HepG2 (cell line): ENCODE data around the gene SDF2. TPM values are rescaled to one million over a fixed set of nuclear protein-coding genes. Genes with fewer than 3 reads are reported as not detected.

ENCODE experiments used
- ATAC-seq: fragments of 200-7000 bp; cut with Tn5 transposase; 3 replicates; pipeline ENCODE4 v1.9.1; 2020; ENCODE audit warnings: mild to moderate bottlenecking, moderate library complexity
- BruUV-seq: library from RNA; stranded (reverse); fragments of 400-500 nt; replicated peaks from 2 replicates; lab custom pipeline; 2021; lab: Mats Ljungman, UMichigan
- CTCF ChIA-PET: fragments of 300-600 bp; formaldehyde crosslinking; extraction: SDS; loops from one replicate; lab custom pipeline; 2021; ENCODE audit warnings: low total read pairs, inconsistent platforms, low intra/inter-chr PET ratio; lab: Yijun Ruan, JAX
- POLR2A ChIA-PET: fragments of 350-600 bp; sonication (Branson Sonifier 250); formaldehyde crosslinking; loops from one replicate; lab custom pipeline; 2020; ENCODE audit warnings: antibody characterized with exemption, inconsistent platforms; lab: Yijun Ruan, JAX
- DNase-seq: peaks from one replicate; pipeline ENCODE4 v3.0.0-alpha.2; 2015; ENCODE audit warnings: low spot score
- FAIRE-seq: peaks from 3 replicates; lab custom pipeline; 2011; peaks lifted over from hg19 to GRCh38; lab: Jason Lieb, UNC
- H2AFZ ChIP-seq: one replicate; pipeline ENCODE4 v1.6.1; 2011; ENCODE audit warnings: low read length, inconsistent platforms
- H3K27ac ChIP-seq: fragments of 300-600 bp; 3 replicates; pipeline ENCODE4 v1.8.0; 2011; ENCODE audit warnings: mixed run types, mild to moderate bottlenecking, mixed read lengths, low read length, inconsistent platforms; ENCODE audit not compliant: insufficient read depth; ENCODE audit errors: extremely low read length
- H3K27me3 ChIP-seq, 2 experiments: fragments of 200-600 bp in 1 of 2; 2 replicates in 1 of 2; 3 replicates in 1 of 2; pipeline versions ENCODE4 v1.6.0 to v1.8.0; 2011; ENCODE audit warnings: low read length in 2 of 2, mild to moderate bottlenecking in 2 of 2, moderate library complexity in 2 of 2, inconsistent platforms in 1 of 2; ENCODE audit not compliant: insufficient read depth in 2 of 2, control insufficient read depth in 1 of 2
- H3K36me3 ChIP-seq, 2 experiments: fragments of 200-600 bp in 1 of 2; replicated peaks in 1 of 2; 2 replicates in 1 of 2; 3 replicates in 1 of 2; pipeline versions ENCODE4 v1.5.1 to v1.8.0; 2011; ENCODE audit warnings: low read length in 2 of 2, inconsistent platforms in 1 of 2; ENCODE audit not compliant: insufficient read depth in 2 of 2, control insufficient read depth in 1 of 2
- H3K4me1 ChIP-seq: 2 replicates; pipeline ENCODE4 v1.5.1; 2012; ENCODE audit warnings: low read length, inconsistent platforms; ENCODE audit not compliant: insufficient read depth
- H3K4me2 ChIP-seq: 2 replicates; pipeline ENCODE4 v1.6.0; 2011; ENCODE audit warnings: low read depth, low read length, inconsistent platforms
- H3K4me3 ChIP-seq, 3 experiments: fragments of 200-600 bp in 1 of 3; sonication (generic), shearing (Covaris generic) in 1 of 3; replicated peaks in 1 of 3; 2 replicates each; pipeline ENCODE4 v1.5.1; 2011 to 2016; ENCODE audit warnings: low read length in 3 of 3, inconsistent platforms in 2 of 3, low read depth in 2 of 3, mild to moderate bottlenecking in 2 of 3, control low read depth in 1 of 3, mixed read lengths in 1 of 3; ENCODE audit not compliant: insufficient read depth in 1 of 3
- H3K79me2 ChIP-seq: one replicate; pipeline ENCODE4 v1.6.1; 2011; ENCODE audit warnings: low read length, inconsistent platforms; ENCODE audit not compliant: insufficient read depth
- H3K9ac ChIP-seq: 2 replicates; pipeline ENCODE4 v1.6.0; 2011; ENCODE audit warnings: mild to moderate bottlenecking, low read depth, low read length, inconsistent platforms; ENCODE audit not compliant: insufficient read depth
- H3K9me3 ChIP-seq: 2 replicates; pipeline ENCODE4 v1.5.1; 2012; ENCODE audit warnings: mild to moderate bottlenecking, low read length
- H4K20me1 ChIP-seq: 2 replicates; pipeline ENCODE4 v1.6.0; 2011; ENCODE audit warnings: inconsistent platforms, mild to moderate bottlenecking, low read length, moderate library complexity; ENCODE audit not compliant: insufficient read depth
- AGO2 ChIP-seq: fragments of 200-400 bp; formaldehyde crosslinking; optimal IDR thresholded peaks from 2 replicates; pipeline ENCODE3; 2017; ENCODE audit warnings: mild to moderate bottlenecking, low read depth, low read length, moderate library complexity
- ATF4 ChIP-seq, 2 experiments: fragments of 450-650 bp in 1 of 2; sonication (generic) in 1 of 2; formaldehyde crosslinking; IDR thresholded peaks; 2 replicates each; pipeline versions ENCODE4 v1.5.0 to v1.8.0; 2020 to 2022; ENCODE audit warnings: mild to moderate bottlenecking in 1 of 2, missing genetic modification reagents in 1 of 2
- CBX5 ChIP-seq: sonication (generic); formaldehyde crosslinking; IDR thresholded peaks from 2 replicates; pipeline ENCODE4 v1.4.0; 2020; ENCODE audit warnings: missing genetic modification reagents, borderline replicate concordance
- CSRNP1 ChIP-seq: sonication (generic); formaldehyde crosslinking; IDR thresholded peaks from 2 replicates; pipeline ENCODE4 v1.8.1; 2023; ENCODE audit warnings: mild to moderate bottlenecking, missing genetic modification reagents
- E2F2 ChIP-seq: sonication (generic); formaldehyde crosslinking; IDR thresholded peaks from 2 replicates; pipeline ENCODE4 v1.4.0; 2020; ENCODE audit warnings: missing genetic modification reagents, borderline replicate concordance
- GABPA ChIP-seq, 2 experiments: IDR thresholded peaks; 2 replicates each; pipeline ENCODE4 v1.6.1; 2011 to 2016; ENCODE audit warnings: low read depth in 2 of 2, low read length in 1 of 2, missing biosample characterization in 1 of 2, missing genetic modification characterization in 1 of 2
- HHEX ChIP-seq: IDR thresholded peaks from 2 replicates; pipeline ENCODE4 v1.6.1; 2016; ENCODE audit warnings: control low read depth
- MTF2 ChIP-seq: sonication (generic); formaldehyde crosslinking; IDR thresholded peaks from 2 replicates; pipeline ENCODE4 v1.5.0; 2020; ENCODE audit warnings: missing genetic modification reagents, borderline replicate concordance
- PHB2 ChIP-seq: fragments of 450-650 bp; IDR thresholded peaks from 2 replicates; pipeline ENCODE4 v1.6.1; 2018; ENCODE audit not compliant: partially characterized antibody
- RELA ChIP-seq: sonication (generic); formaldehyde crosslinking; IDR thresholded peaks from 2 replicates; pipeline ENCODE4 v1.4.0; 2020; ENCODE audit warnings: missing genetic modification reagents
- RFX5 ChIP-seq: IDR thresholded peaks from 2 replicates; pipeline ENCODE4 v1.6.1; 2011; ENCODE audit warnings: low read depth, low read length, improper control_type of control experiment
- ZNF468 ChIP-seq: sonication (generic); formaldehyde crosslinking; IDR thresholded peaks from 2 replicates; pipeline ENCODE4 v1.8.0; 2022; ENCODE audit warnings: mild to moderate bottlenecking, moderate library complexity, missing genetic modification reagents
- ZNF512 ChIP-seq: sonication (generic); formaldehyde crosslinking; IDR thresholded peaks from 2 replicates; pipeline ENCODE4 v1.4.0; 2020; ENCODE audit warnings: mild to moderate bottlenecking, missing genetic modification reagents
- ZNF720 ChIP-seq: sonication (generic); formaldehyde crosslinking; IDR thresholded peaks from 2 replicates; pipeline ENCODE4 v1.4.0; 2020; ENCODE audit warnings: missing genetic modification reagents
- ZNF775 ChIP-seq: sonication (generic); formaldehyde crosslinking; IDR thresholded peaks from 2 replicates; pipeline ENCODE4 v1.4.0; 2020; ENCODE audit warnings: missing genetic modification reagents, mild to moderate bottlenecking, moderate library complexity, borderline replicate concordance
- ZSCAN30 ChIP-seq: sonication (generic); formaldehyde crosslinking; IDR thresholded peaks from 2 replicates; pipeline ENCODE4 v1.5.0; 2020; ENCODE audit warnings: mild to moderate bottlenecking, missing genetic modification reagents
- WGBS: methylation state at CpG from one replicate; pipeline ENCODE4 v1.1.6; 2017; ENCODE audit warnings: low lambda C conversion rate; 5-methylcytosine and 5-hydroxymethylcytosine counted together
- in situ Hi-C: cut with HindIII; loops from 2 replicates; pipeline ENCODE4 v1.10.0; 2017; ENCODE audit warnings: low pct_unique_long_range_greater_than_20kb; ENCODE audit not compliant: extremely low pct_ligation_motif_present
- intact Hi-C: fragments of 100-400 bp; cut with micrococcal nuclease; formaldehyde crosslinking; loops from one replicate; pipeline ENCODE4 v1.10.0; 2022; ENCODE audit not compliant: unreplicated experiment
- polyA plus RNA-seq, 8 experiments: library from polyadenylated mRNA; depleted of rRNA in 3 of 8; stranded (reverse) in 7 of 8; unstranded in 1 of 8; fragments of >200 nt; fragmentation: Illumina TruSeq in 4 of 8; extraction: Trizol in 4 of 8; gene quantifications; 2 replicates each; pipeline versions ENCODE4 v1.2.1 to v1.2.3, GENCODE V29; 2011 to 2016; ENCODE audit warnings: low read depth in 4 of 8, missing spikeins in 1 of 8, mixed read lengths in 1 of 8; ENCODE audit not compliant: insufficient read depth in 1 of 8
- total RNA-seq, 5 experiments: library from RNA; depleted of rRNA; stranded (reverse); fragments of >200 nt; fragmentation: Illumina TruSeq; extraction: Trizol; gene quantifications; 2 replicates each; pipeline ENCODE4 v1.2.3, GENCODE V29; 2016; ENCODE audit warnings: low read depth in 1 of 5
- TF ChIP-seq, protein P1 (sequence below): sonication (generic); formaldehyde crosslinking; IDR thresholded peaks from 2 replicates; pipeline ENCODE4 v1.5.0; 2020; ENCODE audit warnings: missing genetic modification reagents

Gene SDF2
- total and polyA plus RNA-seq, 2 of the 13 experiments (the other 11 are each of a cell fraction or from before 2014, with no cell fraction given) = 58.2 to 58.4 TPM

- no peaks in the 10 kb centered on the region for H3K9me3 ChIP-seq
- no peak for DNase-seq
- no peak overlapping the region for H3K27ac ChIP-seq
- FAIRE-seq = no peak
- H3K36me3 ChIP-seq = peaks cover 34 to 70% of the 10 kb centered on the region in 2 experiments
- no TSS peak for BruUV-seq
- no peak overlapping the region for H3K9ac ChIP-seq
- intact Hi-C loops = no loop called here
- H3K27me3 ChIP-seq = no peaks in the 10 kb centered on the region
- no peak overlapping the region for H2AFZ ChIP-seq
- ChIA-PET POLR2A (no interaction called here), CTCF (no interaction called here)
- WGBS = 98% methylated on average over 3 of the region's 3 CpGs
- H3K4me3 ChIP-seq = no peak overlapping the region
- in situ Hi-C loops = loop anchor here (5.0 kb wide), 1 partner anchor 50 kb away; the partner anchor contains the start of gene PIGS
- H3K4me1 ChIP-seq = peaks cover 5% of the 10 kb centered on the region; the same call in 1 of the 2 replicates
- no peaks in the 10 kb centered on the region for H4K20me1 ChIP-seq
- no peak overlapping the region for H3K4me2 ChIP-seq
- no peak for ATAC-seq
- no peaks in the 10 kb centered on the region for H3K79me2 ChIP-seq
- TF ChIP-seq RFX5 = no peak
- no peak for TF ChIP-seq GABPA (IDR thresholded peaks at IDR 0.05; ENCODE audit: low read depth, low read length)
- TF ChIP-seq GABPA (CRISPR knock-in tag; IDR thresholded peaks at IDR 0.05; ENCODE audit: low read depth) = no peak
- no peak for TF ChIP-seq CSRNP1 (CRISPR knock-in tag)
- TF ChIP-seq PHB2 = no peak
- no peak for TF ChIP-seq ZNF775 (CRISPR knock-in tag)
- TF ChIP-seq CBX5 (CRISPR knock-in tag) = no peak
- no peak for TF ChIP-seq MTF2 (CRISPR knock-in tag)
- no peak for TF ChIP-seq RELA (CRISPR knock-in tag)
- TF ChIP-seq ZSCAN30 (CRISPR knock-in tag) = no peak
- TF ChIP-seq, protein P1, sequence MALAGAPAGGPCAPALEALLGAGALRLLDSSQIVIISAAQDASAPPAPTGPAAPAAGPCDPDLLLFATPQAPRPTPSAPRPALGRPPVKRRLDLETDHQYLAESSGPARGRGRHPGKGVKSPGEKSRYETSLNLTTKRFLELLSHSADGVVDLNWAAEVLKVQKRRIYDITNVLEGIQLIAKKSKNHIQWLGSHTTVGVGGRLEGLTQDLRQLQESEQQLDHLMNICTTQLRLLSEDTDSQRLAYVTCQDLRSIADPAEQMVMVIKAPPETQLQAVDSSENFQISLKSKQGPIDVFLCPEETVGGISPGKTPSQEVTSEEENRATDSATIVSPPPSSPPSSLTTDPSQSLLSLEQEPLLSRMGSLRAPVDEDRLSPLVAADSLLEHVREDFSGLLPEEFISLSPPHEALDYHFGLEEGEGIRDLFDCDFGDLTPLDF (CRISPR knock-in tag) = no peak
- no peak for TF ChIP-seq HHEX (CRISPR knock-in tag)
- TF ChIP-seq ZNF720 (CRISPR knock-in tag) = no peak
- no peak for TF ChIP-seq AGO2
- no peak for TF ChIP-seq ZNF468 (CRISPR knock-in tag)
- no peak for TF ChIP-seq E2F2
- TF ChIP-seq ATF4 (CRISPR knock-in tag; IDR thresholded peaks at IDR 0.05) = no peak
- no peak for TF ChIP-seq ZNF512 (CRISPR knock-in tag)
Observed at GRCh38 chr17:28622186-28622585, 39.5 kb downstream of the SDF2 start.
